Osteocyte (in vitro differentiated cells): ENCODE measurements around the gene HVCN1. TPM values are rescaled to one million over a fixed set of nuclear protein-coding genes. Genes with fewer than 3 reads are reported as not detected.

ENCODE experiments used
- DNase-seq: peaks from one replicate; pipeline ENCODE4 v3.0.0; 2021; ENCODE audit warnings: mixed read lengths; ENCODE audit not compliant: unreplicated experiment; ENCODE audit errors: extremely low spot score
- H3K27ac Mint-ChIP-seq: one replicate; pipeline ENCODE4 v1.8.0; 2021; ENCODE audit warnings: mild to moderate bottlenecking, mixed read lengths; ENCODE audit not compliant: unreplicated experiment
- H3K27me3 Mint-ChIP-seq: one replicate; pipeline ENCODE4 v1.8.0; 2021; ENCODE audit warnings: mixed read lengths; ENCODE audit not compliant: unreplicated experiment
- H3K36me3 Mint-ChIP-seq: one replicate; pipeline ENCODE4 v1.8.0; 2021; ENCODE audit warnings: mixed read lengths; ENCODE audit not compliant: unreplicated experiment
- H3K4me1 Mint-ChIP-seq: one replicate; pipeline ENCODE4 v1.8.0; 2021; ENCODE audit warnings: mixed read lengths; ENCODE audit not compliant: unreplicated experiment
- H3K4me3 Mint-ChIP-seq: one replicate; pipeline ENCODE4 v1.8.0; 2021; ENCODE audit warnings: mild to moderate bottlenecking, moderate library complexity, mixed read lengths; ENCODE audit not compliant: unreplicated experiment
- H3K9me3 Mint-ChIP-seq: one replicate; pipeline ENCODE4 v1.8.0; 2021; ENCODE audit warnings: mixed read lengths; ENCODE audit not compliant: unreplicated experiment
- total RNA-seq: library from RNA; stranded (reverse); gene quantifications from 2 replicates; pipeline ENCODE4 v1.2.1, GENCODE V29; 2021
- TF ChIP-seq, protein P1 (sequence below): fragments of 200-600 bp; sonication (generic); IDR thresholded peaks from 2 replicates; pipeline ENCODE4 v1.5.0; 2021; ENCODE audit warnings: antibody characterized with exemption, mild to moderate bottlenecking, moderate library complexity

Gene HVCN1
- total RNA-seq, 1 donor from 2014 or later, result 0.94 TPM

DNA sequence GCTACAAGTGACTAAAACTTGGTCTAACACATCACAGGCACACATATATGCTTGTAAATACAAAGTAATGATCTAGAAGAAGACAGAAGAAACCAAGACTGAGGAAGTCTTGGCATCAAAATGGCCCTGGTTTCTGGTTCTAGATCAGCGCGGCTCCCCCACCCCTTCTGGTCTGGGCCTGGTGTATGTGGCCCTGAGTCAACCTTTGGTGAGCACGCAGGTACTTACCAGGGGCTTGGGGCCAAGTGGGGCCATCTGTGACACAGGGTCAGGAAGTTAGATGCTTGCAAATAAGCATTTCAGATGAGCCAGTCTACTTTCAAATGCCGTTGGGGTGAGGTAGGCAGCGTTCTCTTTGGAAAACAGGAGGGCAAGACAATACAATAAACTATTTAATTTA lies 13.2 kb upstream of the HVCN1 start:
- H3K9me3 Mint-ChIP-seq, result no peaks in the 10 kb centered on the region
- H3K4me1 Mint-ChIP-seq, result no peaks in the 10 kb centered on the region
- H3K36me3 Mint-ChIP-seq, result no peaks in the 10 kb centered on the region
- TF ChIP-seq, protein P1, sequence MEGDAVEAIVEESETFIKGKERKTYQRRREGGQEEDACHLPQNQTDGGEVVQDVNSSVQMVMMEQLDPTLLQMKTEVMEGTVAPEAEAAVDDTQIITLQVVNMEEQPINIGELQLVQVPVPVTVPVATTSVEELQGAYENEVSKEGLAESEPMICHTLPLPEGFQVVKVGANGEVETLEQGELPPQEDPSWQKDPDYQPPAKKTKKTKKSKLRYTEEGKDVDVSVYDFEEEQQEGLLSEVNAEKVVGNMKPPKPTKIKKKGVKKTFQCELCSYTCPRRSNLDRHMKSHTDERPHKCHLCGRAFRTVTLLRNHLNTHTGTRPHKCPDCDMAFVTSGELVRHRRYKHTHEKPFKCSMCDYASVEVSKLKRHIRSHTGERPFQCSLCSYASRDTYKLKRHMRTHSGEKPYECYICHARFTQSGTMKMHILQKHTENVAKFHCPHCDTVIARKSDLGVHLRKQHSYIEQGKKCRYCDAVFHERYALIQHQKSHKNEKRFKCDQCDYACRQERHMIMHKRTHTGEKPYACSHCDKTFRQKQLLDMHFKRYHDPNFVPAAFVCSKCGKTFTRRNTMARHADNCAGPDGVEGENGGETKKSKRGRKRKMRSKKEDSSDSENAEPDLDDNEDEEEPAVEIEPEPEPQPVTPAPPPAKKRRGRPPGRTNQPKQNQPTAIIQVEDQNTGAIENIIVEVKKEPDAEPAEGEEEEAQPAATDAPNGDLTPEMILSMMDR, result no peak
- H3K27ac Mint-ChIP-seq, result no peak overlapping the region
- peaks cover 3% of the 10 kb centered on the region for H3K27me3 Mint-ChIP-seq
- DNase-seq, result no peak
- H3K4me3 Mint-ChIP-seq, result no peak overlapping the region

DNA sequence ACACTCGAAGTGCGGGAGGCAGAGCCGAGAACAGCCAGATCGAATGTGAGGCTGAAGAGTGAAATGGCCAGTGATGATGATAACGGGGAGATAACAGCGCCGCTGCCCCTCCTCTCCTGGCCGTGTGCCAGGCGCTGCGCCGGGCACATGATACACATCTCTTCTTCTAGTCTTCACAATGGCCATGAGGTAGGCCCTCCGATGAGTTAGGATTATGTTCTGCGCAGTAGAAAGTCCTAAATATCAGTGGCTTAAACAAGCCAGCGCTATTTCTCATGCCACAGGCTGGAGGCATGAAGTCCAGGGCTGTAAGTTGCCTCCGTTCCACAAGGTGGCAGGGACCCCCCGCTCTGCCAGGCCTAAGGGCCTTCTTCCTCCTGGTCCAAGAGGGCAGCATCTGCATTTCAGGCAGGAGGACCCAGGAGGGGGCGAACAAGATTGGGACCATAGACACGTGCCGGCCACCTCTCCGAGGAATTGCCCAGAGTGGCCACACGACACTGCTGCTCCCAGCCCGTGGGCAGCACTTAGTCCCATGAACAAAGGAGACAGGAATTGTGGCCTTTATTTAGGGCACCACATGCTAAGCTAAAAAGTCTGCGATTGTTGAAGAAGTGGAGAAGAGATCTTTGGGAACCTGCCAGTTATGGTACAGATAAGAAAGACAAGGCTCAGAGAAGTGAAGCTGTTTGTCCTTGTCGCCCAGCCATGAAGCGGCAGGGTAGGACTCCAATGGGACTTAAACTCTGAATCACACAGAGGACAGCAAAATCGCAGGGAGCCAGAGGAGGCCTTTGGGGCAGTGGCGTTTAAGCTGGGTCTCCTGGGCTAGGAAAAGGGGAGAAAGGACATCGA lies 10.9 kb upstream of the HVCN1 start:
- H3K9me3 Mint-ChIP-seq, result no peaks in the 10 kb centered on the region
- H3K4me3 Mint-ChIP-seq, result no peak overlapping the region
- no peaks in the 10 kb centered on the region for H3K4me1 Mint-ChIP-seq
- DNase-seq, result no peak
- no peaks in the 10 kb centered on the region for H3K27me3 Mint-ChIP-seq
- no peak overlapping the region for H3K27ac Mint-ChIP-seq
- TF ChIP-seq, protein P1, result no peak
- H3K36me3 Mint-ChIP-seq, result no peaks in the 10 kb centered on the region

DNA sequence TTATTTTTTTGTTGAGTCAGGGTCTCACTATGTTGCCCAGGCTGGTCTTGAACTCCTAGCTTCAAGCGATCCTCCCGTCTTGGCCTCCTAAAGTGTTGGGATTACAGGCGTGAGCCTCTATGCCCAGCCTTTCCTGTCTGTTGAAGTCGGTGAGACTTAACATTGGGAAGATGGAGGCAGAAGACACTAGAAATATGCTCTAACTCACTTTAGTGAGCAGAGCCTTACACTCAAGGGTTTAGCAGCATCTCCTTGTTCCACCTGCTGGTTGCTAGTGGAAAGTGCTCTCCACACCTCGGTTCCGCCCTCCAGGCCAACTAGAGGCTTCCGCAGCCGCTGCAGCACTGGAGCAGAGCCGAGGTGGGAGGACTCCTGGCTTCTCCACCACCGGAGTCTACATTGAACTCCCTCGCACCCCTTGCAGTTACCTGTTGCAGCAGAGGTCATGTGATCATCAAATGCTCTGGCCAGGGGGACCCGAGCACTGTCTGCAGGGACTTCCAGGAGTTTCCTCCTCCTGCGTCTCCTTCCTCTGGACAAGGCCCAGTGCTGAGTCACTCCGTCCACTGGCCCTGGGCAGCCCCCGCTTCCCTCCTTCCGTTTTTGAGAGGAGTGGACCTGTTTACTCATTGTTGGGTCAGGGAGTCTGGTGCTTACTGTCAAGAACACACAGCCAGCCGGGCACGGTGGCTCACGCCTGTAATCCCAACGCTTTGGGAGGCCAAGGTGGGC lies 9.4 kb upstream of the HVCN1 start:
- TF ChIP-seq, protein P1, result peak; percentile 62
- no peaks in the 10 kb centered on the region for H3K36me3 Mint-ChIP-seq
- no peaks in the 10 kb centered on the region for H3K27me3 Mint-ChIP-seq
- DNase-seq, result no peak
- H3K4me3 Mint-ChIP-seq, result no peak overlapping the region
- no peaks in the 10 kb centered on the region for H3K9me3 Mint-ChIP-seq
- H3K27ac Mint-ChIP-seq, result no peak overlapping the region
- no peaks in the 10 kb centered on the region for H3K4me1 Mint-ChIP-seq

DNA sequence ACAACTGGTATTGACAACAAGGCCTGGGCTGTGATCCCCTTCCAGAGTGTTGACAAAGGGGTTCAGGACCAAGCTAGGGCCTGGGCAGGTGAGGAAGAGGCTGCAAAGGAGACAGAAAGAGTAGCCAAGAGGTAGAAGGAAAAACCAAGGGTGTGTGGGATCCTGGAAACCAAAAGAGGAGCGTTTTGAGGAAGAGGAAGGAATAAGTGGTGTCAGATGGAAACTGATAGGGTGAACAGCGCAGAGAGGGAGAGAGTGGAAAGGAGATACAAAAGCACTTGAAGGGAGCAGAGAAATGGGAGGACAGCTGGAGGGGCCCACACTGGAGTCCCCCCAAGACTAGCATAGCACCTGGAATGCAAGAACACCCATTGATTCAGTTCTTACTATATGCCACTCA lies 8.3 kb upstream of the HVCN1 start:
- Mint-ChIP-seq H3K36me3 (no peaks in the 10 kb centered on the region), H3K27ac (no peak overlapping the region), H3K27me3 (no peaks in the 10 kb centered on the region), H3K9me3 (no peaks in the 10 kb centered on the region), H3K4me3 (no peak overlapping the region), H3K4me1 (no peaks in the 10 kb centered on the region)
- no peak for DNase-seq
- TF ChIP-seq, protein P1, result no peak

DNA sequence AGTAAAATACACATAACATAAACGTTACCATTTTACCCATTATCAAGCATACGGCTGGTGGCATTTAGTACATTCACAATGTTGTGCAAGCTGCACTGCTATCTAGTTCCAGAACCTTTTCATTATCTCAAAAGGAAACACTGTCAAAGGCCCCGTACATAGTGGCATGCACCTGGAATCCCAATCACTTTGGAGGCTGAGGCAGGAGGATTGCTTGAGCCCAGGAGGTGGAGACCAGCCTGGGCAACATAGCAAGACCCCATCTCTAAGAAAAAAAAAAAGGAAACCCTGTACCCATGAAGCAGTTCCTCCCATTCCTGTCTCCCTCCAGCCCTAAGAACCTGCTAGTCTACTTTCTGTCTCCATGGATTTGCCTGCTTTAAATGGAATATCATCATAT lies 7.4 kb upstream of the HVCN1 start:
- TF ChIP-seq, protein P1, result no peak
- H3K27ac Mint-ChIP-seq, result no peak overlapping the region
- DNase-seq, result no peak
- H3K4me3 Mint-ChIP-seq, result no peak overlapping the region
- no peaks in the 10 kb centered on the region for H3K9me3 Mint-ChIP-seq
- H3K36me3 Mint-ChIP-seq, result no peaks in the 10 kb centered on the region
- no peaks in the 10 kb centered on the region for H3K27me3 Mint-ChIP-seq
- H3K4me1 Mint-ChIP-seq, result no peaks in the 10 kb centered on the region
